HCT116 (cell line): Measurements from ENCODE around the gene SUN3. TPM values are rescaled to one million over a fixed set of nuclear protein-coding genes. Genes with fewer than 3 reads are reported as not detected.

Source experiments
- ATAC-seq: fragments of 200-7000 bp; cut with Tn5 transposase; 2 replicates; pipeline ENCODE4 v1.9.1; 2020; ENCODE audit warnings: mild to moderate bottlenecking, moderate library complexity
- BruUV-seq: library from RNA; stranded (reverse); fragments of 400-500 nt; replicated peaks from 2 replicates; lab custom pipeline; 2021; lab: Mats Ljungman, UMichigan
- CTCF ChIA-PET: fragments of 300-600 bp; sonication (Branson Sonifier 250); formaldehyde crosslinking; loops from one replicate; lab custom pipeline; 2021; ENCODE audit warnings: antibody characterized with exemption; lab: Charles Lee
- POLR2A ChIA-PET: fragments of 300-600, 350-600 bp; sonication (Branson Sonifier 250); formaldehyde crosslinking; loops from one replicate; lab custom pipeline; 2021; ENCODE audit warnings: antibody characterized with exemption; lab: Charles Lee
- RAD21 ChIA-PET, 2 experiments: fragments of 300-600 bp; sonication (Branson Sonifier 250); formaldehyde crosslinking; loops; one replicate each; lab custom pipeline; 2023; ENCODE audit warnings: low total read pairs in 2 of 2; ENCODE audit not compliant: uncharacterized antibody in 2 of 2, unreplicated experiment in 2 of 2, low non-redundant PET in 1 of 2; lab: Charles Lee
- DNase-seq: peaks from one replicate; pipeline ENCODE4 v3.0.0-alpha.2; 2010; ENCODE audit warnings: low read depth, low spot score
- H2AFZ ChIP-seq: fragments of 200-600 bp; shearing (Covaris generic), sonication (generic); 2 replicates; pipeline ENCODE4 v1.6.1; 2017; ENCODE audit warnings: low read depth, mixed run types, mixed read lengths, antibody characterized with exemption, low read length; ENCODE audit not compliant: poor library complexity, severe bottlenecking
- H3K27ac ChIP-seq: 2 replicates; pipeline ENCODE4 v1.5.1; 2012; ENCODE audit warnings: low read depth, low read length
- H3K27me3 ChIP-seq: fragments of 200-600 bp; sonication (generic); 2 replicates; pipeline ENCODE4 v1.6.1; 2016; ENCODE audit warnings: mixed run types, low read length, mixed read lengths; ENCODE audit not compliant: insufficient read depth
- H3K36me3 ChIP-seq, 2 experiments: fragments of 200-500 bp in 1 of 2; fragments of 200-600 bp in 1 of 2; sonication (Bioruptor generic) in 1 of 2; sonication (generic) in 1 of 2; 2 replicates each; pipeline versions ENCODE4 v1.5.1 to v1.6.1; 2014 to 2016; ENCODE audit warnings: low read length in 2 of 2, inconsistent platforms in 1 of 2, mixed read lengths in 1 of 2, mixed run types in 1 of 2; ENCODE audit not compliant: insufficient read depth in 2 of 2, control insufficient read depth in 1 of 2
- H3K4me1 ChIP-seq, 2 experiments: fragments of 200-600 bp in 1 of 2; sonication (generic) in 1 of 2; 2 replicates each; pipeline versions ENCODE4 v1.5.1 to v1.6.1; 2012 to 2017; ENCODE audit warnings: low read length in 2 of 2, inconsistent platforms in 1 of 2, mild to moderate bottlenecking in 1 of 2, mixed read lengths in 1 of 2, mixed run types in 1 of 2, moderate library complexity in 1 of 2; ENCODE audit not compliant: insufficient read depth in 2 of 2, control insufficient read depth in 1 of 2
- H3K4me2 ChIP-seq: fragments of 200-600 bp; sonication (generic); 2 replicates; pipeline ENCODE4 v1.6.1; 2017; ENCODE audit warnings: mixed run types, low read length, mixed read lengths
- H3K4me3 ChIP-seq, 2 experiments: fragments of 200-600 bp in 1 of 2; sonication (generic) in 1 of 2; replicated peaks in 1 of 2; 2 replicates each; pipeline ENCODE4 v1.5.1; 2011 to 2016; ENCODE audit warnings: low read length in 2 of 2, control low read depth in 1 of 2, low read depth in 1 of 2, mild to moderate bottlenecking in 1 of 2, mixed read lengths in 1 of 2, mixed run types in 1 of 2
- H3K79me2 ChIP-seq: fragments of 200-600 bp; sonication (generic); 2 replicates; pipeline ENCODE4 v1.6.1; 2017; ENCODE audit warnings: mild to moderate bottlenecking, mixed run types, low read length, moderate library complexity, mixed read lengths; ENCODE audit not compliant: insufficient read depth
- H3K9ac ChIP-seq: fragments of 200-600 bp; sonication (generic); 2 replicates; pipeline ENCODE4 v1.6.1; 2016; ENCODE audit warnings: low read length, mixed read lengths
- H3K9me2 ChIP-seq: fragments of 200-600 bp; sonication (generic), shearing (Covaris generic); 2 replicates; pipeline ENCODE4 v1.6.1; 2017; ENCODE audit warnings: mixed run types, mild to moderate bottlenecking, moderate library complexity; ENCODE audit not compliant: insufficient read depth
- H3K9me3 ChIP-seq, 2 experiments: fragments of 200-500 bp in 1 of 2; fragments of 200-600 bp in 1 of 2; sonication (Bioruptor generic) in 1 of 2; sonication (generic) in 1 of 2; 2 replicates each; pipeline ENCODE4 v1.6.1; 2014 to 2017; ENCODE audit warnings: low read length in 2 of 2, mixed read lengths in 2 of 2, inconsistent platforms in 1 of 2, low read depth in 1 of 2, mild to moderate bottlenecking in 1 of 2, mixed run types in 1 of 2, moderate library complexity in 1 of 2; ENCODE audit not compliant: control insufficient read depth in 1 of 2, insufficient read depth in 1 of 2
- H4K20me1 ChIP-seq: fragments of 200-600 bp; sonication (generic), shearing (Covaris generic); 2 replicates; pipeline ENCODE4 v1.6.1; 2017; ENCODE audit warnings: mixed run types, mild to moderate bottlenecking, moderate library complexity; ENCODE audit not compliant: insufficient read depth
- ATF3 ChIP-seq: IDR thresholded peaks from 2 replicates; pipeline ENCODE4 v1.6.1; 2012
- ELF1 ChIP-seq: IDR thresholded peaks from 2 replicates; pipeline ENCODE4 v1.6.1; 2012; ENCODE audit warnings: low read depth, borderline replicate concordance
- EZH2phosphoT487 ChIP-seq: fragments of 200-600 bp; IDR thresholded peaks from 2 replicates; pipeline ENCODE4 v1.6.1; 2018; ENCODE audit warnings: antibody characterized with exemption, borderline replicate concordance
- POLR2AphosphoS5 ChIP-seq: IDR thresholded peaks from 2 replicates; pipeline ENCODE4 v1.6.1; 2011; ENCODE audit warnings: mild to moderate bottlenecking, low read depth, low read length, moderate library complexity
- RAD21 ChIP-seq: IDR thresholded peaks from 2 replicates; pipeline ENCODE4 v1.6.1; 2012; ENCODE audit warnings: low read depth, mild to moderate bottlenecking
- REST ChIP-seq: IDR thresholded peaks from 2 replicates; pipeline ENCODE4 v1.6.1; 2012; ENCODE audit warnings: low read depth
- SIN3A ChIP-seq: IDR thresholded peaks from 2 replicates; pipeline ENCODE4 v1.6.1; 2012; ENCODE audit warnings: low read depth
- SP1 ChIP-seq: IDR thresholded peaks from 2 replicates; pipeline ENCODE4 v1.6.1; 2012; ENCODE audit warnings: low read depth
- ZFX ChIP-seq: fragments of 450-650 bp; IDR thresholded peaks from 2 replicates; pipeline ENCODE4 v1.6.1; 2017
- ZNF274 ChIP-seq: fragments of 200-500 bp; sonication (Bioruptor generic); IDR thresholded peaks from 2 replicates; pipeline ENCODE4 v1.6.1; 2014; ENCODE audit warnings: mild to moderate bottlenecking, low read depth, low read length, inconsistent platforms
- intact Hi-C: fragments of 100-400 bp; cut with micrococcal nuclease; formaldehyde crosslinking; loops from 2 replicates; pipeline ENCODE4 v1.10.0; 2022
- total RNA-seq: library from RNA; stranded (reverse); gene quantifications from one replicate; pipeline ENCODE4 v1.2.1, GENCODE V29; 2021; ENCODE audit not compliant: unreplicated experiment

The SUN3 gene
- total RNA-seq, 1 experiment from 2014 or later: 4.5 TPM

DNA sequence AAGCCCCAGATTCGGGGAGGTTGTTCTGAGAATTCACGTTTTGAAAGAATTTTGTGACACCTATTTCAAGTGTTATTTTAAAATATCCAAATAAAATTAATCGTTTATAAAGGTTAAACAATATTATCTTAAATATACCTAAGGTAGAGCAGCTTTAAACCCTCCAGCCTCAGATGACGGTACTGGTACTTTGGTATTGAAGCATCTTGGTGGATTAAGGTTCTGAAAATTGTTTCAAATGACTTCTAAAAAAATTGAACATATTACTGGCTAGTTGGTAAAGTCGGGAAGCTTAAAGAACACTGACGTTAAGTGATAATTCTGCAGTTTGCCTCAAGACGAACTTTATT, 49.1 kb downstream of the SUN3 start:
- Histone ChIP-seq H3K36me3 (peaks cover 22 to 27% of the 10 kb centered on the region in 2 experiments), H3K9me3 (no peaks in the 10 kb centered on the region), H3K4me2 (peak overlapping the region; percentile 95), H3K27me3 (no peaks in the 10 kb centered on the region), H3K27ac (no peak overlapping the region; the same call in 1 of the 2 replicates), H4K20me1 (no peaks in the 10 kb centered on the region), H3K4me3 (peak overlapping the region; percentile 86 to 96), H3K4me1 (peaks cover 5 to 7% of the 10 kb centered on the region in 2 experiments; a peak in 2 of 4 replicates), H3K9ac (no peak overlapping the region), H2AFZ (peak overlapping the region; percentile 97), H3K79me2 (peaks cover 14% of the 10 kb centered on the region), H3K9me2 (no peaks in the 10 kb centered on the region)
- BruUV-seq: no TSS peak
- CTCF ChIA-PET: no interaction called here
- RAD21 ChIA-PET: no interaction called here
- TF ChIP-seq SIN3A (no peak), ZNF274 (no peak), SP1 (no peak), ELF1 (no peak), REST (no peak), RAD21 (no peak), ATF3 (no peak), EZH2phosphoT487 (no peak), ZFX (no peak), POLR2AphosphoS5 (no peak)
- ATAC-seq (no peak), DNase-seq (no peak)
- intact Hi-C loops: loop anchor here (2.0 kb wide), 1 partner anchor 109 kb away; the partner anchor contains the start of gene UPP1
- POLR2A ChIA-PET: no interaction called here
